ENCODE results near the gene MTARC2. TPM values are rescaled to one million over a fixed set of nuclear protein-coding genes. Genes with fewer than 3 reads are reported as not detected.

Gene MTARC2
- total and polyA plus RNA-seq, 2 of the 13 experiments (the other 11 are each of a cell fraction or from before 2014, with no cell fraction given), result 8.5 to 10.1 TPM

- TF ChIP-seq ZNF616 (CRISPR knock-in tag; IDR thresholded peaks at IDR 0.05; ENCODE audit: low read depth) (no peak), ZNF83 (CRISPR knock-in tag; IDR thresholded peaks at IDR 0.05; ENCODE audit: borderline replicate concordance) (no peak), ATF3 (CRISPR knock-in tag; IDR thresholded peaks at IDR 0.05) (no peak), SMC3 (IDR thresholded peaks at IDR 0.05; ENCODE audit: low read length) (0 out of 2 replicates have a peak, but pooled peaks have one; percentile 7), SOX6 (IDR thresholded peaks at IDR 0.05) (no peak), SOX6 (CRISPR knock-in tag; IDR thresholded peaks at IDR 0.05) (peak; percentile 65), ARNTL (CRISPR knock-in tag; IDR thresholded peaks at IDR 0.05) (no peak), KLF6 (CRISPR knock-in tag; IDR thresholded peaks at IDR 0.05) (peak; percentile 33; the same call in 1 of the 2 replicates), NFE2L2 (IDR thresholded peaks at IDR 0.05; ENCODE audit: low read length) (no peak), ZNF326 (CRISPR knock-in tag; IDR thresholded peaks at IDR 0.05; ENCODE audit: borderline replicate concordance) (no peak), MBNL3 (CRISPR knock-in tag; conservative IDR thresholded peaks at IDR 0.05) (no peak), ZNF256 (CRISPR knock-in tag; conservative IDR thresholded peaks at IDR 0.05) (no peak), SKIL (CRISPR knock-in tag; IDR thresholded peaks at IDR 0.05; ENCODE audit: borderline replicate concordance) (no peak), MIER3 (CRISPR knock-in tag; IDR thresholded peaks at IDR 0.05; ENCODE audit: borderline replicate concordance) (peak; percentile 48; the same call in 1 of the 2 replicates), MIXL1 (CRISPR knock-in tag; IDR thresholded peaks at IDR 0.05) (no peak), ZNF224 (CRISPR knock-in tag; IDR thresholded peaks at IDR 0.05) (no peak), DNMT1 (CRISPR knock-in tag; IDR thresholded peaks at IDR 0.05) (no peak), SP1 (IDR thresholded peaks at IDR 0.05) (no peak), SP1 (CRISPR knock-in tag; IDR thresholded peaks at IDR 0.05) (no peak), HES4 (CRISPR knock-in tag; IDR thresholded peaks at IDR 0.05; ENCODE audit: borderline replicate concordance) (no peak), RAD21 (CRISPR knock-in tag; IDR thresholded peaks at IDR 0.05) (no peak), CREB1 (IDR thresholded peaks at IDR 0.05) (no peak), CREB1 (CRISPR knock-in tag; IDR thresholded peaks at IDR 0.05) (0 out of 2 replicates have a peak, but pooled peaks have one; percentile 44), AHR (CRISPR knock-in tag; IDR thresholded peaks at IDR 0.05) (no peak), ZNF280D (CRISPR knock-in tag; IDR thresholded peaks at IDR 0.05) (0 out of 2 replicates have a peak, but pooled peaks have one; percentile 44), EP300 (IDR thresholded peaks at IDR 0.05; ENCODE audit: low read depth in 2 of 2, low read length in 2 of 2) (peak in 1 of 2 experiments; percentile 72; a peak in 1 of 4 replicates), EP300 (CRISPR knock-in tag; IDR thresholded peaks at IDR 0.05; ENCODE audit: borderline replicate concordance) (peak; percentile 49; the same call in 1 of the 2 replicates), ISL2 (CRISPR knock-in tag; IDR thresholded peaks at IDR 0.05) (peak; percentile 58; the same call in 1 of the 2 replicates), BCL6 (CRISPR knock-in tag; IDR thresholded peaks at IDR 0.05) (peak; percentile 60; the same call in 1 of the 2 replicates), ZNF766 (CRISPR knock-in tag; IDR thresholded peaks at IDR 0.05; ENCODE audit: borderline replicate concordance) (no peak)
Observed at GRCh38 chr1:220768126-220768601, 20.0 kb downstream of the MTARC2 start (continued).

Measured in HepG2 (cell line).